Upper lobe of right lung (tissue), 1 donor: ENCODE measurements around the gene TEX2. TPM values are rescaled to one million over a fixed set of nuclear protein-coding genes. Genes with fewer than 3 reads are reported as not detected.

Experiments used
- ATAC-seq: fragments of 200-7000 bp; cut with Tn5 transposase; one replicate; pipeline ENCODE4 v1.9.1; 2020; ENCODE audit warnings: mild to moderate bottlenecking, moderate library complexity
- DNase-seq: peaks from one replicate; pipeline ENCODE4 v3.0.0-alpha.2; 2020
- H3K27ac ChIP-seq: fragments of 200-600 bp; one replicate; pipeline ENCODE4 v1.8.0; 2022
- H3K27me3 ChIP-seq: fragments of 200-600 bp; one replicate; pipeline ENCODE4 v1.8.0; 2022; ENCODE audit warnings: mild to moderate bottlenecking
- H3K36me3 ChIP-seq: fragments of 200-600 bp; one replicate; pipeline ENCODE4 v1.8.0; 2022
- H3K4me1 ChIP-seq: fragments of 200-600 bp; one replicate; pipeline ENCODE4 v1.8.0; 2022
- H3K4me3 ChIP-seq: fragments of 200-600 bp; one replicate; pipeline ENCODE4 v1.8.0; 2022; ENCODE audit warnings: mild to moderate bottlenecking
- H3K9me3 ChIP-seq: fragments of 200-600 bp; one replicate; pipeline ENCODE4 v1.8.0; 2022
- CTCF ChIP-seq: fragments of 200-600 bp; IDR thresholded peaks from one replicate; pipeline ENCODE4 v1.8.0; 2022; ENCODE audit warnings: antibody characterized with exemption
- intact Hi-C: fragments of 100-400 bp; cut with DNase I; formaldehyde crosslinking; loops from one replicate; pipeline ENCODE4 v1.11.0; 2022
- total RNA-seq: library from RNA; stranded (reverse); fragmentation: NEBNext Ultra II Directional; extraction: Animal tissue kit (Norgen Biotek cat#: 25700); gene quantifications from one replicate; pipeline ENCODE4 v1.2.1, GENCODE V29; 2021
- donor health status: DM: no; HTN: yes; CAD: no; lungs with severe emphysema.

TEX2 gene
- total RNA-seq, 1 donor from 2014 or later = 50.6 TPM

- intact Hi-C loops = no loop called here
- TF ChIP-seq CTCF = no peak
- Histone ChIP-seq H3K9me3 (no peaks in the 10 kb centered on the region), H3K4me1 (peaks cover 61% of the 10 kb centered on the region), H3K27me3 (no peaks in the 10 kb centered on the region), H3K36me3 (peaks cover 22% of the 10 kb centered on the region), H3K27ac (no peak overlapping the region), H3K4me3 (no peak overlapping the region)
- no peak for DNase-seq
- no peak for ATAC-seq
These were observed 109.3 kb downstream of the TEX2 start for GRCh38 chr17:64153565-64154312.

GRCh38 chr17:64152428-64153125 lies 110.5 kb downstream of the TEX2 start:
- H3K4me1 ChIP-seq = peaks cover 68% of the 10 kb centered on the region
- peak overlapping the region; percentile 25 for H3K27ac ChIP-seq
- no peak for DNase-seq
- no peaks in the 10 kb centered on the region for H3K9me3 ChIP-seq
- peaks cover 25% of the 10 kb centered on the region for H3K36me3 ChIP-seq
- ATAC-seq = no peak
- H3K27me3 ChIP-seq = no peaks in the 10 kb centered on the region
- TF ChIP-seq CTCF = no peak
- no peak overlapping the region for H3K4me3 ChIP-seq
- intact Hi-C loops = no loop called here

GRCh38 chr17:64151016-64151368 lies 112.1 kb downstream of the TEX2 start:
- ATAC-seq = no peak
- intact Hi-C loops = no loop called here
- TF ChIP-seq CTCF = no peak
- Histone ChIP-seq H3K36me3 (peaks cover 25% of the 10 kb centered on the region), H3K4me3 (no peak overlapping the region), H3K9me3 (no peaks in the 10 kb centered on the region), H3K4me1 (peaks cover 66% of the 10 kb centered on the region), H3K27me3 (no peaks in the 10 kb centered on the region), H3K27ac (peak overlapping the region; percentile 12)
- DNase-seq = no peak

GRCh38 chr17:64150237-64151015 lies 112.6 kb downstream of the TEX2 start:
- Histone ChIP-seq H3K4me1 (peaks cover 60% of the 10 kb centered on the region), H3K27ac (no peak overlapping the region), H3K4me3 (no peak overlapping the region), H3K27me3 (no peaks in the 10 kb centered on the region), H3K36me3 (peaks cover 25% of the 10 kb centered on the region), H3K9me3 (no peaks in the 10 kb centered on the region)
- intact Hi-C loops = no loop called here
- no peak for TF ChIP-seq CTCF
- peak; percentile 81 for DNase-seq
- peak; percentile 40 for ATAC-seq

GRCh38 chr17:64149196-64149595 lies 113.9 kb downstream of the TEX2 start:
- ATAC-seq (no peak), DNase-seq (no peak)
- Histone ChIP-seq H3K27ac (peak overlapping the region; percentile 98), H3K36me3 (peaks cover 25% of the 10 kb centered on the region), H3K27me3 (no peaks in the 10 kb centered on the region), H3K9me3 (no peaks in the 10 kb centered on the region), H3K4me3 (no peak overlapping the region), H3K4me1 (peaks cover 48% of the 10 kb centered on the region)
- intact Hi-C loops = no loop called here
- no peak for TF ChIP-seq CTCF
